ENCODE measurements around the gene SNED1.
"Not testable (repeated sequence)": the region's sequence is repeated elsewhere in the genome, so short reads cannot be mapped to it uniquely, and the experiment has no call there.

SNED1 gene

DNA sequence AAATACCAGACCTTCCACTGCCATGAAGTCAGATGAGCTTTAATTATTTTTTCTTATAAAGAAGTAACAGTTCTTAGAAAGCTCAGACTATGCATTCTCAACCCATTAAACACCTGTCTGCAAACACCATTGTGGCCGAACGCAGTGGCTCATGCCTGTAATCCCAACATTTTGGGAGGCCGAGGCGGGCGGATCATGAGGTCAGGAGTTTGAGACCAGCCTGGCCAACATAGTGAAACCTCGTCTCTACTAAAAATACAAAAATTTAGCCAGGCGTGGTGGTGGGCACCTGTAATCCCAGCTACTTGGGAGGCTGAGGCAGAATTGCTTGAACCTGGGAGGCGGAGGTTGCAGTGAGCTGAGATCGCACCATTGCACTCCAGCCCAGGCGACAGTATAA is 106.2 kb downstream of the SNED1 start:
- peaks cover 32% of the 10 kb centered on the region for H3K36me3 ChIP-seq (ENCODE audit: control insufficient read depth, insufficient read depth, low read length)
- not testable (repeated sequence) for H3K4me3 ChIP-seq (ENCODE audit: low read depth, low read length); H3K27ac ChIP-seq (ENCODE audit: low read depth, low read length); H3K27me3 ChIP-seq (ENCODE audit: control insufficient read depth, insufficient read depth, low read length); H3K9ac ChIP-seq (ENCODE audit: low read length); H3K4me1 ChIP-seq (ENCODE audit: control insufficient read depth, insufficient read depth, low read length); H3K9me3 ChIP-seq (ENCODE audit: control insufficient read depth, insufficient read depth, low read depth, low read length)

DNA sequence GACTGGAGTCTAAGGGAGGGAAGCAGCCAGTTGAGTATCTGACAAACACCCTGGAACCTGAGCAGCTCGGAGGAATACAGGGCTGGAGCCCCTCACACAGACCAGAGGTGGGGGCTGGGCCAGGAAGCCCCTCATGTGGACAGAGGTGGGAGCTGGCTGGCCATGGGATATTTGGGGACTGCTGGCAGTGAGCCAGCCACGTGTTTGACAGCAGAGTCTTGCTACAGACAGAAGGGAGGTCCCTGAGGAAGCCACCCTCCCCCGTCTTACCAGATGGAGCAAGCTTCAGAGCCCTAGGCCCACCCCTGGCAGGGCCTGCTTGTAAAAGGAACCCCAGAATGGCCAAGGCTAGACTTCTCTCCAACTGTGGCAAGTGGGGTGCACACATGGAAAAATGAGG is 107.2 kb downstream of the SNED1 start:
- Histone ChIP-seq H3K27ac (ENCODE audit: low read depth, low read length) (no peak overlapping the region), H3K4me3 (ENCODE audit: low read depth, low read length) (no peak overlapping the region), H3K9me3 (ENCODE audit: control insufficient read depth, insufficient read depth, low read depth, low read length) (no peaks in the 10 kb centered on the region), H3K27me3 (ENCODE audit: control insufficient read depth, insufficient read depth, low read length) (no peaks in the 10 kb centered on the region), H3K9ac (ENCODE audit: low read length) (no peak overlapping the region), H3K4me1 (ENCODE audit: control insufficient read depth, insufficient read depth, low read length) (no peaks in the 10 kb centered on the region), H3K36me3 (ENCODE audit: control insufficient read depth, insufficient read depth, low read length) (peaks cover 27% of the 10 kb centered on the region)

DNA sequence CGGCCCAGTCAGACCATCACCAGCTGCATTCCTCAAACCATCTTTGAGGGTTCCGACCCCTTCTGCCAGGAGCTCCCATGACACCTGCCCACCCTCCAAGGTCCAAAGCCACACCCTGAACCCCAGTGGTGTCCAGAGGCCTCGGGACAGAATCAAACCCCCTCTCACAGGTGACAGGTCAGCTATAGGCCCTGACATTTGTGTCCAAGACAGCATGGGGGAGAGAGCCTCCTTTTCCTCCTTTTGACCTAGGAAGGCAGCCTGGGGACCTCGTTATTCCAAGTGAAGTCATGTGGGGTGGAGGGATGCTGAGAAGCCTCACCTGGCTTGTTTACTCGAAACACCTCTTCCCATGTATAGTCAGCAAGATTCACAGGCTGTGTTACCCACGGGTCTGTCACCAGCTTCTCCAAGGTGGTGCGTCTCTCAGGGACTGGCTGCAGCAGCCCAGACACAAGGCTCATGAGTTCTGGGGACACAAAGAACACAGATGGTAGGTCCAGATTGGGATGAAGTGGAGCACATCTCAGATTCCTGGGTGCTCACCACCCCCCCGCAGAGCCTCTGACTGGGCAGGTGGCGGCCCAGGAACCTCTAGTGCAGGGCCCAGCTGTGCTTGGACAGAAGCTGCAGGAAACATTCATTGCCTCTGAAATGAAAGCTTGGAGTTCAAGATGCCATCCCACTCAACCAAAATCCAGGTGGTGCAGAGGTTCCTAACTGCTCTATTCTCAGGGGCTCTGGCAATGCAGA is 108.8 kb downstream of the SNED1 start:
- Histone ChIP-seq H3K27ac (ENCODE audit: low read depth, low read length) (no peak overlapping the region), H3K4me3 (ENCODE audit: low read depth, low read length) (no peak overlapping the region), H3K4me1 (ENCODE audit: control insufficient read depth, insufficient read depth, low read length) (no peaks in the 10 kb centered on the region), H3K36me3 (ENCODE audit: control insufficient read depth, insufficient read depth, low read length) (peaks cover 36% of the 10 kb centered on the region), H3K27me3 (ENCODE audit: control insufficient read depth, insufficient read depth, low read length) (no peaks in the 10 kb centered on the region), H3K9me3 (ENCODE audit: control insufficient read depth, insufficient read depth, low read depth, low read length) (no peaks in the 10 kb centered on the region), H3K9ac (ENCODE audit: low read length) (no peak overlapping the region)

DNA sequence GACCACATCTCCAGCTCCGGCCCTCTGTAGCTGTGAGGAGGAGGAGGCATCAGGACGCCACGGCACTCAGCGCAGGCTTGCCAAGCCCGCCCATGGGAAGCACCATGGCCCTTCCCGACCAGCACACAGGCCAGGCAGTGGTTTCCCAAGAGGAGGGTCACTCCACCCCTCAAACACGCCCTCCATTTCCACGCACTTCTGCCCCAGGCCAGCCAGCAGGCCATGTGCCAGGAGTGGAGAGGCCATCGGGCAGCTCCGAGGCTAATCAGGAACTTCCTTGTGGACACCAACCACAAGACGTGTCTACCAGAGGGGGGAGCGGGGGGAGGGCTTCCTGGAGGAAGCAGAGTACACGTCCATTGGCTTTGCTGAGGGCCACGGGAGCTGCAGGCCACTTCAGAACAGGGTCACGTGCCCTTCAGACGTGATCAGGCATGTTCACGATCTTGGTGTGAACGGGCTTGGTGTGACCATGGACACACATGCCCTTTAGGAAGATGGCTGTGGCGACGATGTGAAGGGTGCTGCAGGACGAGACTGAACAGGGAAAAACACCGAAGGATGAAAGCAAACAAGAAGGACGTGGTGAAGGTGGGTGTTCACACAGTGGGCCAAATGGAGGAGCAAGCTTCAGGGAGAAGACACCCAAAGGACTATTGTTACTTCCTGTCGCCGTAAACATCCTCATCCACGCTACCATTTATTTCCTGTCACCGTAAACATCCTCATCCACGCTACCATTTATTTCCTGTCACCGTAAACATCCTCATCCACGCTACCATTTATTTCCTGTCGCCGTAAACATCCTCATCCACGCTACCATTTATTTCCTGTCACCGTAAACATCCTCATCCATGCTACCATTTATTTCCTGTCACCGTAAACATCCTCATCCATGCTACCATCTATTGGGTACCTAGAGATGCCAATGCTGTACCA is 110.1 kb downstream of the SNED1 start:
- Histone ChIP-seq H3K9me3 (ENCODE audit: control insufficient read depth, insufficient read depth, low read depth, low read length) (no peaks in the 10 kb centered on the region), H3K9ac (ENCODE audit: low read length) (no peak overlapping the region), H3K27me3 (ENCODE audit: control insufficient read depth, insufficient read depth, low read length) (no peaks in the 10 kb centered on the region), H3K36me3 (ENCODE audit: control insufficient read depth, insufficient read depth, low read length) (peaks cover 47% of the 10 kb centered on the region), H3K27ac (ENCODE audit: low read depth, low read length) (no peak overlapping the region), H3K4me1 (ENCODE audit: control insufficient read depth, insufficient read depth, low read length) (no peaks in the 10 kb centered on the region), H3K4me3 (ENCODE audit: low read depth, low read length) (no peak overlapping the region)

DNA sequence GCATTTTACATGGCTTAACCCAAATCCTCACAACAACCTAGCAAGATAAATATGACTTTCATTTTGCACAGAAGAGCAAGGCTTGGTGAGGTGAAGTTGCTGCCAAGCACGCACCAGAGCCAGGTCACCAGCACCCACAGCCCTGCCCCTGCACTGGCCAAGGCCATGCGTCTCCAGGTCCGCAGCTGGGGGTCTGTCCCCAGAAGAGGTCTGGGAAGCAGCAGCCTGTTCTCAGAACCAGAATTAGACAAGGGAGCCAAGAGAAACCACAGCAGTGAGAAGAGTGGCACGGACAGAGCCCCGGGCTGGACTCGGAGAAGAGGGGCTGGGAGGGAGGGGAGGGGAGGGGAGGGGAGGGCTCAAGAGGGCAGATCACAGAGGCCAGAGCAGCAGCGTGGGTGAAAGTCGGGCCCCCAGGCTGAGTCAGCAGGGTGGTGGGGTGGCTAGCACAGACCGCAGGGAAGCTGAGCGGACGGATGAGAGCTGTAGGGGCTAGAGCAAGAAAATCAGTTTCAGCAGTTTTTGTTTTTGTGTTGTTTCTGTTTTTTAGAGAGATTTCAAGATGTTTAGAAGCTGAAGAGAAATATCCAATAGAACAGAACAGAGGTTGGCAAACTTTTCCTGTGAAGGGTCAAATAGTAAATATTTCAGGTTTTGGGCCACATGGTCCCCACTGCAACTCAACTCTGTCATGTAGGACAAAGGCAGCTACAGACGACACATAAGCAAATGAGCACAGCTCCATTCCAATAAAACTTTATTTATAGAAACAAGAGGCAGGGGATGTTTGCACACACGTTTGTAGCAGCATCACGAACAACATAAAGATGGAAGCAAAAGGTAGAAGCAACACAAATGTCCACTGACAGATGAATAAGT is 111.0 kb downstream of the SNED1 start:
- Histone ChIP-seq H3K4me3 (ENCODE audit: low read depth, low read length) (no peak overlapping the region), H3K36me3 (ENCODE audit: control insufficient read depth, insufficient read depth, low read length) (peaks cover 56% of the 10 kb centered on the region), H3K27me3 (ENCODE audit: control insufficient read depth, insufficient read depth, low read length) (no peaks in the 10 kb centered on the region), H3K9ac (ENCODE audit: low read length) (no peak overlapping the region), H3K4me1 (ENCODE audit: control insufficient read depth, insufficient read depth, low read length) (no peaks in the 10 kb centered on the region), H3K27ac (ENCODE audit: low read depth, low read length) (no peak overlapping the region), H3K9me3 (ENCODE audit: control insufficient read depth, insufficient read depth, low read depth, low read length) (no peaks in the 10 kb centered on the region)

DNA sequence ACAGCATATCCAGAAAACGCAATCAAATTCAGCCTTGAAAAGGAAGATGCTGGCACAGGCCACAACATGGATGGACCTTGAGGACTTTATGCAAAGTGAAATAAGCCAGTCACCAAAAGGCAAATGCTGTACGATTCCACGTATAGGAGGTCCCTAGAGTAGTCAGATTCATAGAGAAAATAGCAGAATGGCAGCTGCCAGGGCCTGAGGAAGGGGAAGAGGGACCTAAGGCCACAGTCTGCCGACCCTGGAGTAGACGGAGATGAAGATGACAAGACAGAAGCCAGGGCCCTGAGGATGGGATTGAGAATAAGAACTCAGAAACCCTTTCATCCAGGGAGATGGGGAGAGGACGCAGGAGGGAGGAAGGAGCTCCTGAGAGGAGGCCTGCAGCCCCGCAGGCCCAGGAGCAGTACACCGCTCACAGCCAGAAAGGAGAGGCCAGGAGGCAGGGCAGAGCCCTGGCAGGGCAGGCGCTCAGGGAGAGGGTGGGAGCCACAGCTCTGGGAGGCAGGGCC is 111.7 kb downstream of the SNED1 start:
- H3K27me3 ChIP-seq (ENCODE audit: control insufficient read depth, insufficient read depth, low read length) = no peaks in the 10 kb centered on the region
- no peaks in the 10 kb centered on the region for H3K9me3 ChIP-seq (ENCODE audit: control insufficient read depth, insufficient read depth, low read depth, low read length)
- peaks cover 63% of the 10 kb centered on the region for H3K36me3 ChIP-seq (ENCODE audit: control insufficient read depth, insufficient read depth, low read length)
- no peak overlapping the region for H3K4me3 ChIP-seq (ENCODE audit: low read depth, low read length)
- no peak overlapping the region for H3K27ac ChIP-seq (ENCODE audit: low read depth, low read length)
- no peaks in the 10 kb centered on the region for H3K4me1 ChIP-seq (ENCODE audit: control insufficient read depth, insufficient read depth, low read length)
- no peak overlapping the region for H3K9ac ChIP-seq (ENCODE audit: low read length)

DNA sequence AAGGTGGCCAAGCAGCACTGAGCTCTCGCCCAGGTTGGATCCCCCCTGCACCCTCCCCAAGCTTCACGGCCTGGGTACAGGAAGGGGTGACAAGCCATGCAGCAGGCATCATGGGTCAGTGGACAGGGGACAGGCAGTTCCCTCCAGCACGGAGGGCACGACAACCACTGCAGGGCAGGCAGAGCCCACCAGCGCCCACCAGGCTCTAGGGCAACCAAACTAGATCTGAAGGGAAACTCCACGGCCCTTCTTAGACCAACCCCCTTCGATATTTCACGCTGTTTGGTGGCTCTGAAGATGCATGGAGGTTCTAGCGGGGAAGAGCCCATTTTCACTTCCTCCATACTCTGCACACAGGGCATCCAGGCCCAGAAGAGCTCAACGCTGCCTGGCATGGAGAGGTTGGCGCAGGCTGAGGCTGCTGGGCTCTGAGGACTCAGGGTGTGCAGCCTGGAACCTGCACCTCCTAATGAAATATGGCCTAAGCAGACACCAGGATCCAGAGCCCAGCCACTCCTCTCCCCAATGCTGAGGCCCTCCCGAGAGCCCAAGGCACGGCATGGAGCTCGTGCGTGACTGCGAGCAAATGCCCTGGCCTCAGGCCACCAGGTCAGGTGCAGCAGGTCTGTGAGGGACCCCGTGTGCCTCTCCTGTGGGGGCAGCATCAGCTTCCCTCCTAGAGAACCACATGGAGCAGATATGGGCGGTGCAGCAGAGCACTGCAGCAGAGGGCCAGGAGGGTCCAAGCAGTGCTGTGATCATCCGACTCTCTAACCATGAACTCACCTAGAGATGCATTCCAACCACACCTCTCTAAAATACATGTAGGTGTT is 112.4 kb downstream of the SNED1 start:
- Histone ChIP-seq H3K9ac (ENCODE audit: low read length) (no peak overlapping the region), H3K36me3 (ENCODE audit: control insufficient read depth, insufficient read depth, low read length) (peaks cover 66% of the 10 kb centered on the region), H3K27ac (ENCODE audit: low read depth, low read length) (no peak overlapping the region), H3K4me3 (ENCODE audit: low read depth, low read length) (no peak overlapping the region), H3K9me3 (ENCODE audit: control insufficient read depth, insufficient read depth, low read depth, low read length) (no peaks in the 10 kb centered on the region), H3K27me3 (ENCODE audit: control insufficient read depth, insufficient read depth, low read length) (no peaks in the 10 kb centered on the region), H3K4me1 (ENCODE audit: control insufficient read depth, insufficient read depth, low read length) (no peaks in the 10 kb centered on the region)

DNA sequence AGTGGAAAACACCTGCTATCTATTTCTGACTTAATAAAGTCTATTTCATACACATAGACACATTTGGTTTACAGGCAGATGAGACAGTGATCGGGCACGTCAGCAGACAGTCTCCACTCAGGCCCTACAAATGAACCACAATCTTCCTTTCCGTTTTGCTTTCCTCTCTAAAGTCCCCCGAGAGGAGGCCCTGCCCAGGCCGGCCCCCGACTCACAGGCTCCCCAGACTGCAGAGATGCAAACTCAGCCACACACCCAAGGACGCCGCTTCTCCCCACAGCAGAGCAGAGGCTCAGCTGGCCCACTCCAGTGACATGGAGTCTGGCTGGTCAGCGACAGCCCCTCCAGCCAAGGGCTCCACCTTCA is 113.0 kb downstream of the SNED1 start:
- H3K27me3 ChIP-seq (ENCODE audit: control insufficient read depth, insufficient read depth, low read length) = no peaks in the 10 kb centered on the region
- H3K36me3 ChIP-seq (ENCODE audit: control insufficient read depth, insufficient read depth, low read length) = peaks cover 69% of the 10 kb centered on the region
- no peaks in the 10 kb centered on the region for H3K9me3 ChIP-seq (ENCODE audit: control insufficient read depth, insufficient read depth, low read depth, low read length)
- no peaks in the 10 kb centered on the region for H3K4me1 ChIP-seq (ENCODE audit: control insufficient read depth, insufficient read depth, low read length)
- H3K27ac ChIP-seq (ENCODE audit: low read depth, low read length) = no peak overlapping the region
- H3K4me3 ChIP-seq (ENCODE audit: low read depth, low read length) = no peak overlapping the region
- H3K9ac ChIP-seq (ENCODE audit: low read length) = no peak overlapping the region

DNA sequence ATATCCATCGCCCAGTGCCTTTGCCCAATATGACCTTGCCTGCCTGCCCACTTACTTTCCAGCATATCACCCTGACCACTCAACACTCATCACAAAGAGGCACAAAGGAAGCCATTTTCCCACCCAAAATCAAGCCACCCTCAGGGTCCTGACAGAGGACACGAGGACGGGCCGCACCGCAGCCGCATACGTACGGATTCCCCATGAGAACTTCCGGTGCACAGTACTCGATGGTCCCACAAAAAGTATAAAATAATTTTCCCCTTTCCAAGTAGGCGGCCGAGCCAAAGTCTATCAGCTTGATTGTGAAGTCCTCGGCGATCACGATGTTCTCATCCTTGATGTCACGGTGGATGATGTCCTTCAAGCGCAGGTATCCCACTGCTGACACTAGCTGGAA is 113.6 kb downstream of the SNED1 start:
- H3K27me3 ChIP-seq (ENCODE audit: control insufficient read depth, insufficient read depth, low read length) = no peaks in the 10 kb centered on the region
- H3K4me1 ChIP-seq (ENCODE audit: control insufficient read depth, insufficient read depth, low read length) = no peaks in the 10 kb centered on the region
- no peaks in the 10 kb centered on the region for H3K9me3 ChIP-seq (ENCODE audit: control insufficient read depth, insufficient read depth, low read depth, low read length)
- no peak overlapping the region for H3K27ac ChIP-seq (ENCODE audit: low read depth, low read length)
- no peak overlapping the region for H3K9ac ChIP-seq (ENCODE audit: low read length)
- no peak overlapping the region for H3K4me3 ChIP-seq (ENCODE audit: low read depth, low read length)
- H3K36me3 ChIP-seq (ENCODE audit: control insufficient read depth, insufficient read depth, low read length) = peaks cover 68% of the 10 kb centered on the region

DNA sequence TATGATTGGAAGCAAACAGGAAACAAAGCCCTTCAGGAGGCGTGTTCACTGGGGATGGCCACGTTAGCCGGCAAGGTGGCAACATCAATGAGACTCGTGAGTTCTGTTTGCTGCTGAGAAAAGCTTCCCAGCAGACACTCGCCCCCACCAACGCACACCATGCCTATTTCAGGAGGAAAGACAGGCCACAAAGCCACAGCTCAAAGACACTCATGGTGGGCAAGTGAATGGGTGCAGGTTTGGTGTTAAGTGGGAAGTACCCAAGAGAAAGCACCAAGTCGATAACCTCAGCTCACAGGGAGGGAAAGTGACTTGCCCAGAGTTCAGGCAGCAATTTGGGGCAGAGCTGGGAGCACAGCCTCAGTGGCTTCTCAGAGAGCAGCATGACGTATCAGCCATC is 114.2 kb downstream of the SNED1 start:
- H3K27me3 ChIP-seq (ENCODE audit: control insufficient read depth, insufficient read depth, low read length) = no peaks in the 10 kb centered on the region
- no peak overlapping the region for H3K4me3 ChIP-seq (ENCODE audit: low read depth, low read length)

More for the DNA sequence above, 114.2 kb downstream of the SNED1 start:
- H3K27ac ChIP-seq (ENCODE audit: low read depth, low read length) = no peak overlapping the region
- H3K9ac ChIP-seq (ENCODE audit: low read length) = no peak overlapping the region
- no peaks in the 10 kb centered on the region for H3K4me1 ChIP-seq (ENCODE audit: control insufficient read depth, insufficient read depth, low read length)
- peaks cover 64% of the 10 kb centered on the region for H3K36me3 ChIP-seq (ENCODE audit: control insufficient read depth, insufficient read depth, low read length)
- no peaks in the 10 kb centered on the region for H3K9me3 ChIP-seq (ENCODE audit: control insufficient read depth, insufficient read depth, low read depth, low read length)

Data from HUES6 (cell line).